ENCODE data around the gene RUFY4.

- no peak for TF ChIP-seq CTCF (IDR thresholded peaks at IDR 0.05; ENCODE audit: extremely low read depth in 1 of 2, insufficient read depth in 1 of 2, low read depth in 1 of 2, low read length in 2 of 2)
- TF ChIP-seq MAX (IDR thresholded peaks at IDR 0.05; ENCODE audit: insufficient read depth, insufficient read length): no peak
- no peak for TF ChIP-seq EZH2 (IDR thresholded peaks at IDR 0.05; ENCODE audit: borderline replicate concordance, low read depth, low read length, severe bottlenecking)
- TF ChIP-seq POLR2AphosphoS5 (IDR thresholded peaks at IDR 0.05; ENCODE audit: insufficient read depth, low read depth, low read length): no peak
- no peak for TF ChIP-seq MYC (IDR thresholded peaks at IDR 0.05; ENCODE audit: low read depth, low read length)
Measured at GRCh38 chr2:218081063-218081462, 12.0 kb downstream of the RUFY4 start.

All from endothelial cell of umbilical vein (primary cell).